ENCODE data around the gene DLG1.
A peak's percentile ranks its signal among the peaks of the same experiment; 100 is the strongest.

Gene DLG1

DNA sequence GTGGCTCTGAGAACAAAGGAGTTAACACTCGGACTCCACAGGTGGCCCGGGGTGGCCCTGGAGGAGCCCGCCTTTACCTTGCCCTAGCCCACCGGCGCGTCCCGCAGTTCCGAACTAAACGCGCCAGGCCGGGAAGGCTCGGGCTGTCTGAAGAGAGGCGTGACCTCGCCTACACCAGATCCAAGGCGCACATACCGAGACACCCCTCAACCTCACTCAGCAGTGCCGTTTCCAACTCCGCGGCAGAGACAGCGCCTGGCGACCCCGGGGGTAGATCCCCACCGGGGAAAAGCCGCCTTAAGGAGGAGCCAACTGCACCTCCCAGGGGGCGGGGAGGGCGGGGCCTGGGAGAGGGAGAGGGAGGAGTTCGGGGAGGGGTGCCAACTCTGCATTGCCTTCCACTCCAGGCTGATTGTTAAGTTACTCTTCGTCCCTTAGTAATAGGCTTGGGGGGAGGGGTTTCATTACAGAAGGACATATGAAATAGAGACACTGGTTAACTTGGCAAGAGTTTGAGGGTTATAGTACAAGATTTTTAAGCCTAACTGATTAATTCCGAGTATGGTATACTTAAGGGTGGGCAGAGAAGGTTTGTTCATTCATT, at the start of gene DLG1:
Gene DLG1, minus strand, starts transcription at position 272 of the 604 bp plus-strand sequence. CDS start 1,408 bp downstream, outside the sequence.
- DNase-seq (ENCODE audit: low spot score), result peak; percentile 90

DNA sequence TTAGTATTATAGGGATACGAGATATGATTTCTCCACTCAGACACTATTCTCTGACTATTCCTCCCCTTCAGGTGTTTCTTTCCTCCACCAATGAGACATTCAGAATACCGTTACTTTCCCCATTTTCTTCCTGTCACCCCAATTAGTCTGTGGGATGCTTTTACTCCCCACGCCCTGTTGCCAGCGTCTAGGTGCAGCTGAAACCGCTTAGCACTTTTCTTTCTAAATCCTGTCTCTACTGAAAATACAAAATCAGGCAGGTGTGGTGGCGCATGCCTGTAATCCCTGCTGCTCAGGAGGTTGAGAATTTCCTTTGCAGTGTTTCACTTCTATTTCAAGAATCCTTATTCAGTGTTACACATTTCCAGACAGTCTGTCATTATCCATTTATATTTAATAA, 49.6 kb upstream of the DLG1 start:
- no peak for DNase-seq (ENCODE audit: low spot score)

DNA sequence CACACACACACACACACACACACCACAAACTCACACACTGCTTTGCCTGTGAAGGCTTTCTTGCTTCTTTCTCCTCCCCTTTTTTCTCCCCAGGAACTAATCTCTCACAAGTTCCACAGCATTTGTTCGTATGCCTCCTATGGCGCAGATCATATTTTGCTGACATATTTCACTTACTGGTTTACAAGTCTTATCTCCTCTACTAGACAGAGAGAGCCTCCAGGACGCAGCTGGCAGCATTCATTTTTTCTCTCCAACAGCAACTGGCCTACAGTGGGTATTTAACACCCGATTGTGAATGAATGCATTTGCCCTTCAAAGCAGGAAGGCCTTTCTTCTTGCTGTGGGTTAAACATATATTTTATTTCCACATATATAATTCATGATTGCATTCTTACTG, 47.0 kb upstream of the DLG1 start:
- DNase-seq (ENCODE audit: low spot score), result no peak

DNA sequence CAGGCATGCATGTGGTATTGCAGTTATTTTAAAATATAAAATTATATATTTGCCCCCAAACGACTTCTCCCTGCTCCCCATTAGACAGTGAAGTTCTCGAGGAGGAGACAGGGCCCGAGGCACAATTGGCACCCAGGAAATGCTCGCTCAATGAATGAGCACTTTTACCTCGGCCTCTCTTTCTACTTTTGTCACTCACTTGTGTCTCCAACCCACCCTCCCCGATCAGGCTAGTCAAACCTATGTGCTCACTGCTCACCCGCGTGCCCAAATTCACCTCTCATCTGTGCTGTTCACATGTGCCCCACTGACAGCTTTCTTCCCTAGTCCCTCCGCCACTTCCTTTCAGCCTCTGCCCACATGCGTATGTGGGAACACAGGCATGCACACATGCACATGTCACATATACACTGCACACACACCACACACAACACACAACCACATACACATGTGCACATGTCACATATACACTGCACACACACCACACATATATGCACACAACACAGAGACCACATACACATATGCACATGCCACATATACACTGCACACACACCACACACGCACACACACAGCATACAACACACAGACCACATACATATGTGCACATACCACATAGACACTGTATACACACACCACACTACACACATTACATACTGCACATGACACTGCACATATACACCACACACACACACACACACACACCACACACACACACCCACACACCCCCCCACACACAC, 46.3 kb upstream of the DLG1 start:
- no peak for DNase-seq (ENCODE audit: low spot score)

DNA sequence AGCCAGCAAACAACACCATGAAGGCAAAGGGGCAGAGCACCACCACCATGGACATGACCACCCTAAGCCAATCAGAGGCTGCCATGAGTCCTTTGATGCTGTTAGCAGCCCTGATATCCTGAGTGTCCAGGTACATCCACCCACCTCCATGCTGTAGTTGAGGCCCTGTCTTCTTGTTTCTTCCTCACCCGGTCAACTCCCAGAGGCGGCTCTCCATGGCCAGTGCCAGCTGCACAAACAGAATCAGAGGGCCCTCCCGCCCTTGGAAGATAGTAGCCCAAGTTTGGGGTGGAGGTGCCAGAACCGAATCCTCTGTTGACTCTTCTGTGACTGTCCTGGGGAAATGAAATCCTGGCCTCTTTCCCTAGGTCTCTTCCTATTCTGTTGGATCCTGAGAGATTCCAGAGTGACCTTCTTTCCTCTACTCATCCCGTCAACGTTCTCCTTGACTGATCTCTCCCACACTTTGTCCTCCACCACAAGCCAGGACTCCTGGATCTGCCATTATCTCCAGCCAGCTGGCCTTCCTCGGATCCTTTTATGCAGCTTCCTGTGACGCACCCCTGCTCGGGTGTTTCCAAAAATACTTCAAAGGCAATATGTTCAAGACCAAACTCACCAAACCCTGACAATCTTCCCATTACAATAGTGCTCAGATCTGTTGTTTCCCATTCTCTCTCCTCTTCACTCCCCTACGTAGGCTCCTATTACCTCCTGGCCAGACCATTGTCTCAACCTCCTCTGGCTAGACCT, 45.4 kb upstream of the DLG1 start:
- no peak for DNase-seq (ENCODE audit: low spot score)

DNA sequence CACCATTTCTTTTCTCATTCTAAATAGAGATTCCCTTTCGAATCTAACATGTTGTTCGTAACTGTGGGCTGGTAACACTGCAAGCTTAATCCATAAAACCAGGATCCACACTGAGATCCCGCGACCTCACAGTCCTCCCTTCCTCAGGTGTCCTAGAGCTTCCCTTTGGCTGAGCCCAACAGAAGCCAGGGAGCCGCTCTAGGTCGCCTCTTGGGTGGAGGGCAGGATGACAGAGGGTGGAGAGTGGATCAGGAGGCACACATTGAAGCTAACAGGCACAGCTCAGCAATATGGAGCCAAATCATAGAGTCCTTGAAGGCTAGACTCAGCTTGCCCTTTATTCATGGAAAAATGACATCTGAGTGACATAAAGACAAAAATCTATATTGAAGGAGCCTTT, 44.7 kb upstream of the DLG1 start:
- DNase-seq (ENCODE audit: low spot score), result no peak

DNA sequence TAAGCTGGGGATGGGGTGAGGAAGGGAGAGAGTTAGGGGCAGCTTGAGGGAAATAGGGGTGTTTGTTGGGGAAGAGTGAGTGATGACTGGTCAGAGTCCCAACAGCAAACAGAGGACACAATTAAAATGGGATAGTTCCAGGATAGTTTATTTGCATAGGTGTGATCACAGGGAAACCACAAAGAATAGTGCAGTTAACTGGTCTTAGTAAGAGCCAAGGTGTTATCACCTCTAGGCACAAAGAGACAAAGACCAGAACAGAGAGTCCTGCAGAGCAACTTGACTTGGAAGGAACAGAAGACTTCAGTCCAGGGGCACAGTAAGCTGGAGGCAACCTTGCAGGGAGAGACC, 42.1 kb upstream of the DLG1 start:
- no peak for DNase-seq (ENCODE audit: low spot score)

DNA sequence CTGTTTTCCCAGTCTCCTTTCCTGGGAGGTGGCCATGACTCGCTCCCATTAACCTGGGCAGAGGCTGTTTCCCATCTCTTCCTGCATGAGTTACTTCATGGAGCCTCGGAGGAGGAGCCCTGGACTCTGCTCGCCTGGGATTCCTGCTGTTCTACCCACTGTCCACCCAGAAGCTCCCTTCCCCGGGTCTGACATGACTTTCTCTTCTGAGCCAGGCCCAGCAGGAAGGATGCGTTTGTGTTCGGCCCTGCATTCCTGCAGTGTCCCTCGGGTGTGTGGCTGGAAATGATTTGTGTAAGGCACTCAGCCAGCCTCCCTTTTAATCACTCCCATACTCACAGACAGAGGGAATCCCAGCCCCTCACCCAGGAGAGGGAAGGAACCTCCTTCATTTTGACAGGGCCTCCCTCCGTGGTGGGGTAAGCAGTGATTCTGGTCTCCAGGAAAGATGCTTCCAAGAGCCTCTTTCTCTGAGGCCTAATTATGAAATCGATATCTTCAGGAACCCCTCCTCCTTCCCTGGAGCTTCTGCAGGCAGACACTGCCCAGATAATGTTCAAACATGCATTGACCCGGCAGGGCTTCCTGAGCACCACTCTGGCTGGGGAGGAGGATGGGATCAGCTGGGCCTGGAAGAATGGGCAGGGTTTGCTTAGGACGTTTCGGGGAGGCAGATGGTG, 41.6 kb upstream of the DLG1 start:
- DNase-seq (ENCODE audit: low spot score), result no peak

DNA sequence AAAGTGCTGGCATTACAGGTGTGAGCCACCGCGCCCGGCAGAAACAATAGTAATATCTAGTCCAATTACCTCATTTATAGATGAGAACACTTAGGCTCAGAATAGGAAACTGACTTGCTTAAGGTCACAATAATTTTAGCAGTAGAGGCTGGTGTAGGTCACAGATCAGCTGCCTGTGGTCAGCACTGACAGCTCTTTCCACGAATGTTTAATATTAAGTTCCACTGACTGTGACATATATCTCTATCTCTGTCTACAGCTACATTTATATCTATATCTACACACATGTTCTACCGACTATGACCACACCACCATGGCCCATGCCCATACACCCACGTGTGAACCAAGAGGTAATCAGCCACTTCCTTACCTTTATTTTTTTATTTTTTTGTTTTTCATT, 40.2 kb upstream of the DLG1 start:
- DNase-seq (ENCODE audit: low spot score), result no peak

DNA sequence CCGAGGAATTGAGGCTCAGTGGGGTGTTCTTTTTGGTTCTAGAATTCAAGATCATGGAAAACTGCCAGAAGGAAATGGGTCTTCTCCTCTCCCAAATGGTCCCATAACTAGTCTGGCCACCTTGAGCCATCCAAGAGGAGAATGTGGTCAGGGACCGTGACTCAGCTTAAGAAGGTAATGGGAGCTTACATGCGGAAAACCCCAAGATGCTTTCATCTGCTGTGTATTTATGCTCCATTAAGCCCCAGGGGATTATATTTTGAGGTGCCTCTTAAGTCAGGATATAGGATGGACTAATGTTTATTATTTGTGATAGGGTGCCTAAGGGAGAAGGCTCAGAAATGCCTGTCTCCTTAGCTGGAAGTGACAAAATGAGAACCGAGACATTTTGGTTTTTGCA, 39.2 kb upstream of the DLG1 start:
- no peak for DNase-seq (ENCODE audit: low spot score)

DNA sequence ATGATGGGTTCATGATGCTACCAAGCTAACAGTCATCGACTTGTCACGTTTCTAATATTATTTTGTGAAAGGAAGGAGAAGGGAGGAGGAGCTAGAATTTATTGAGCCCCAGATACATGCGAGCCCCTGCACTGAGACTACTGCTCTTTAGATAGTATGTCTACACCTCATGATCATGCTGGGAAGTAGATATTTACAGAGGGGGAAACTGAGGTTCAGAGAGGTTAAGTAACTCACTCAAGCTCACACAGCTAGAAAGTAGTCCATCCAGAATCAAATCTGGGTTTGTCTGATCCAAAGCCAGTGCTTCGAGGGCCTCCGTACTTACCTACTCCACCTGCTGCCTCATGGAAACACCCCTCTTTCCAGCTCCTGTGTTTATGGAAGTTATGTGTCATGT, 38.8 kb upstream of the DLG1 start:
- no peak for DNase-seq (ENCODE audit: low spot score)

DNA sequence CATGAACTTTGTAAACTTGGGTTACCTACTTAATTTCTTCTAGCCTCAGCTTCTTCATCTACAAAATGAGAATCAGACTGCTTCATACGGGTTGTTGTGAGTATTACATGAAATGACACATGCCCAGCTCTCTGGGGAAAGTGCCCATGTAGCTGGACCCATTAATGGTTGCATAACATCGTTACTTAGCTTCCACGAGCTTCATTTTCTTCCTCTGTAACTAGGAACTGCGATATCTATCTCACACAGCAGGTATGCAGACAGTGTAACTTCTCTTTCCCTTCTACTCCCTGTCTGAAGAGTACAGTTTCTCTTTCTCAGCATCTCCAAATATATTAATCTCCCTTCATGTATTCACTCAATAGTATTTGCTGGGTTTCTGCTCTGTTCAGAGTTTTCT, 37.9 kb upstream of the DLG1 start:
- no peak for DNase-seq (ENCODE audit: low spot score)

DNA sequence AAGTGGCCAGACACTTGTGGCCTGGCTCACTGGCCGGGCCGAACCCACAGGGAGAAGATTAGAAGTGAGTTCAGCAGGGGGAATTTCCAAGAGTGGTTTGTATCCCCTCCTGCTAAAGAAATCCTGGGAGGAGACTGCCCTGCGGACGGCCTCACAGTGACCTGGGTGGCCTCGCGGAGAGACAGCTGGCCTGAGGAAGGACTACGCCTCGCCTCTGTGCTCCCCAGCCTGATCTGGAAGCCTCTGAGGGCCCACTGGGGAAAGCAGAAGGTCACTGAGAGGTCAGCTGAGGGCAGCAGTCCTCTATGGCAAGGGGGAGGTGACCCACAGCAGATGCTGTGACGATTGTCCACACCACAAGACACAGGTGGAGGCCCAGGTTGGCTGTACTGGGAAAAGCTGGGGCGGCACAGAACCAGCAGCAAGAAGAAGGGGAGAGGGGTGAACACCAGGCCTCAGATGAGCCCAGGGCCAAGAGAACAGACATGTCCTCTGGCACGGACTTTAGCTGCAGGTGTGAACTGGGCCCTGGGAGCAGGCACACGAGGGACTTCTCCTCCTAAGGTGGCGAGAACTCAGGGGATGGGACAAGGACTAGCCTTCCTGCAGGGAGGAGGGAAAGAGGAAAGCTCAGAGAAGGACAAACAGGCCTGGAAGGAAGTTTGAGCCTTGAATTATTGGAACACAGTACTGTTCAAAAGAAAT, 37.2 kb upstream of the DLG1 start:
- no peak for DNase-seq (ENCODE audit: low spot score)

DNA sequence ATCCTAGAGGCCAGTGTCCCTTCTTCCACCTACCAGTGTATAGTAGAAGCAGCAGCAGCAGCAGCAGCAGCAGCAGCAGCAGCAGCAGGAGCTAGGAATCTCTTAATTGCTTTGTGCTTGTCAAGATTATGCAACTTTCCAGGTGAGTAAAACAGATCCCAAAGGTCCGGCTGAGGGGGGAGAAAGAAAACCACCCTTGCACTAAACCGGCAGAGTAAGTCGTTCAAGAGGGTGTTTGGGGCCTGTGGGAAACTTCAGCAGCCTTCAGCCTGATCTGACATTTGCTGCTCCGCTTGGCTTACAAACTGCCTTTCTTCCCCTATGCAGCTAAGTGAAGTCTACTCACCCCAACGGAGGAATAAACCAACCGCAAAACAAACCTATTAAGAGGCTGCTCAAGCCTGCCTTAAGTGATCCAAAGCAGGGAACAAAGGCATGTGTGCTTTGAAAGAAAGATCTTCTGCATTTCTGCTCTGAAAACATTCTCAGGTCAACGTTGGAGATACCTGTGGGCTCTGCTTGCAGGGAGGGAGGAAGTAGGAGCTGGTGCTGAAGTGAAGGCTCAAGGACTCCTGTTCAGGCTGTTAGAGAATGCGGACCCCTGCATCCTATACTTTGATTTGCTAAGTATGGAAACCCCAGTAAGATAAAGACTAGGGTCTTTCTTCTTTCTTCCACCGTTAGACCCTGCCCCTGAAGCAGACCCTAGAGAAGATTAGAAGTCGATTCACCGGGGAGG, 35.7 kb upstream of the DLG1 start:
- no peak for DNase-seq (ENCODE audit: low spot score)

DNA sequence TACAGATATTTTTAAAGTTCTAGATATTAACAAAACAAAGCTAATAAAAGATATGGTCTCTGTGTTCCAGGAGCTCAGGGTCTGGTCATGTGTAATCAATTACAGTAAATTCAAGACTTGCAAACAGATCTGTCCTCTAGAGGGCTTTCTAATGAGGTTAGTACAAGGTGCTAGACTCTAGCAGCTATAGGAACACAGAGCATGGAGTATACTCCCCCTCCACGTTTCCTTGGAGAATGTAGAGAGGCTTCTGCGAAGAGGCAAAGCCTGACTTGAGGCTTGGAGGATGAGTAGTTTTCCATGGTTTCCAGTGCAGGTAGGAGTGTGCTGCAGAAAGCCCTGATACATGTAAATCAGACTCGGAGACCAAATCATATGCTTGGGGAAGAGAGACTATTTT, 32.7 kb upstream of the DLG1 start:
- DNase-seq (ENCODE audit: low spot score), result peak; percentile 30

DNA sequence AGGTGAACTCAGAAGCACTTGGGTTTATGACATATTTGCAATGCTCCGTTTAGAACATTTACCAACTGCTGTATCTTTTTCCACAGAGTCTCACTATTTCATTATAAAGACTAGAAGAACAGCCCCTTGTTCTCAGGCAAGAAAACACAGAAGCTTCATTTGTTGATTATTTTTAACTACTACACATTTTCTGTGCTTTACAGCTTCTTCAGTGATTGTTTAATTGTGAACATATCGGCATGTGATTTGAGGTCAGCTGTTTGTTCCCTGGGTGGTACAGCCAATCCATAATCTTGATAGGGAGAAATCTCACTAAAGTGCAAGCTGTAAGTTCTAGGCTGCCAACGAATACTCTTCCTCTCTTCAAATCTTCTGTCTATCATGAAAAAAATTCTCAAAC, 31.0 kb upstream of the DLG1 start:
- no peak for DNase-seq (ENCODE audit: low spot score)

DNA sequence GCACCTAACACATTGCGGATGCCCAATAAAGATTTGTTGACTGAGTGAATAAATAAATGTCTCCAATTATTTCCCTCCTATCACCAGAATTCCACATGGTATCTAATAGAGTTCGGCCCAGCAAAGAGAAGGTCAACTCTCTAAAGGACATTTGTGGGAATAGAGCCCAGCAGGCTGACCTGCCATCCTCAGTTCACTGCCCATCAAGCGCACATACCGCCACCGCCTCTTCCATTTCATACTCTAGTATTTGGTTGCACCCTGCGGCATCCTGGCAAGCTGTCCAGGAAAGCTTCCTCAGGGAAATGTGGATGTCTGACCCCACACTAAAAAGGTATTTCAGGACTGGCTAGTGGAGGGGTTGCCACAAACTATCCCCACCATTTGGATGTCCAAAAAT, 29.8 kb upstream of the DLG1 start:
- DNase-seq (ENCODE audit: low spot score), result no peak

DNA sequence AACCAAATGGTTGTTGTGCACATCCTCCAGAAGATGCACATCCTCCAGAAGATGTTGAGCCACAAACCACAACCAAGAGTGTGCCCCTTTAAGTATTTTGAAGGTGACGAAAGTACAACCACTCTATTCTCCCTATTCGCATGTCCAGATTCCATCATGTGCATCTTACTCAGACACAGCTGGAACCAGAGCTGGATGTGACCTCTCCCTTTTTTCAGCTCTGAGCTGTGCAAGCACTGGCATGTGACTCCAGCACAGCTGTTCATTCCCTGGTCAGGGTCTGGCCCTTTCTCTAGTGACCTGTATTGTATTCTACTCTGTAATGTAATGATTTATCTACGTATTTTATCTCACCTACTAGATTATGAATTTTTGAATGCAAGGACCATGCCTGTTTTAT, 29.3 kb upstream of the DLG1 start:
- DNase-seq (ENCODE audit: low spot score), result no peak

DNA sequence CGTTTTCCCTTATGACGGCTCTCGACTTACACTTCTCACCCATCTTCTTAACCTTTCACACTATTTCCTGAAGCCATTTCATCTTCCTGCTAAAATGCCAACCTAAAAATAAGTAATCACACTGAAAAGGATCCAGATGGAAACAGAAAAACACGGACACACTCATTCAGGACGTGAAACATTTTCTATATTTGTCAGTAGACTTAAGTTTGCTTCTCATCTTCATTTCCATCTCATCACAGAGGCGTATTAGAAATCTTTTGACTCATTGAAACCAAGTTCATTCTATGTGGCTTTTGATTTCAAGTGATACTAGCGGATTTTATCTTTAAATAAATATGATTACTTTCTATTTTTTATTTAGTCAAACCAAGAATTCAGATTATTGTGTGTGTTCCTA, 27.4 kb upstream of the DLG1 start:
- DNase-seq (ENCODE audit: low spot score), result no peak

DNA sequence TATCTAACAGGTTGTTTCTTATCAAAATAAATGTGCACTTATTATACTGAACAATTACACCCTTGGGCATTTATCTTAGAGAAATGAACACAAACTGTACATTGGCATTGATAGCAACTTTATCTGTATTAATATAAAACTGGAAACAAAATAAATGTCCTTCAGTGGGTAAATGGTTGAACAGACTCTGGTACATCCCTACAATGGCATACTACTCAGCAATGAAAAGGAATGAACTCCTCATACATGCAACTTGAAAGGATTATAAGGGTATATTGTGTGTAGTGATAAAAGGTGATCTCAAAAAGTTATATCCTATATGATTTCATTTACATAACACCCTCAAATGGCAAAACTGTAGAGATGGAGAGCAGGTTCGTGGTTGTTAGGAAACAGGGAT, 23.7 kb upstream of the DLG1 start:
- no peak for DNase-seq (ENCODE audit: low spot score)

DNA sequence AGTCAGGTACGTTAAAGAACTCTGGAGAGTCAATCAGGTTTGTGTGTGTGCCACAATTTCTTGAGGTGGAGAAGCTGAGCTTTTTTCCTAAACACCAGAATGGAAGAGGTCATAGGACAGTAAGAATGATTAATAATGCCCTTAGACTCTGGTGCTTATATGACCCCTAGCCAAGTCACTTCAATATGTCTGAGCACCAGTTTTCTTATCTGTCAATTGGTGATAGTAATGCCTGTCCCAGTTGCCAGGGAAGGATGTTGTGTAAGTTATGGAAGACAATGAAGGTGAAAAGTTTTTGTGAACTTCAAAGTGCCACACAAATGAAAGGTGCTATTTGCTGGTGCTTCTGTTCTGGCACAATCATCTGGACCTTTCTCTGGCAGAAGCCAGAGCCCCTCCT, 22.2 kb upstream of the DLG1 start:
- no peak for DNase-seq (ENCODE audit: low spot score)

All from iPS-NIHi11 (cell line).